ENCODE results near the gene EDARADD.
"Not testable (repeated sequence)": the region's sequence is repeated elsewhere in the genome, so short reads cannot be mapped to it uniquely, and the experiment has no call there.

The EDARADD gene

GRCh38 chr1:236491469-236492136 lies 97.5 kb downstream of the EDARADD start:
- DNase-seq = no peak

GRCh38 chr1:236492378-236492777 lies 98.3 kb downstream of the EDARADD start:
- DNase-seq = no peak

- no peak for DNase-seq
Measured at GRCh38 chr1:236494082-236494481, 100.0 kb downstream of the EDARADD start.

GRCh38 chr1:236494586-236495466 lies 100.7 kb downstream of the EDARADD start:
- no peak for DNase-seq

GRCh38 chr1:236495467-236496112 lies 101.5 kb downstream of the EDARADD start:
- no peak for DNase-seq

- DNase-seq = no peak
Measured at GRCh38 chr1:236497908-236498307, 103.8 kb downstream of the EDARADD start.

- DNase-seq = no peak
Measured at GRCh38 chr1:236501093-236501492, 107.0 kb downstream of the EDARADD start.

GRCh38 chr1:236502579-236502971 lies 108.5 kb downstream of the EDARADD start:
- no peak for DNase-seq

GRCh38 chr1:236502972-236503639 lies 109.0 kb downstream of the EDARADD start:
- peak; percentile 18 for DNase-seq

GRCh38 chr1:236504338-236504737 lies 110.3 kb downstream of the EDARADD start:
- not testable (repeated sequence) for DNase-seq

- DNase-seq = no peak
Measured at GRCh38 chr1:236507022-236507700, 113.1 kb downstream of the EDARADD start.

- DNase-seq = no peak
Measured at GRCh38 chr1:236508593-236509027, 114.5 kb downstream of the EDARADD start.

- no peak for DNase-seq
Measured at GRCh38 chr1:236509203-236509602, 115.1 kb downstream of the EDARADD start.

GRCh38 chr1:236509647-236510401 lies 115.7 kb downstream of the EDARADD start:
- DNase-seq = no peak

GRCh38 chr1:236511735-236512418 lies 117.8 kb downstream of the EDARADD start:
- DNase-seq = no peak

GRCh38 chr1:236514703-236515442 lies 120.8 kb downstream of the EDARADD start:
- no peak for DNase-seq

- no peak for DNase-seq
Measured at GRCh38 chr1:236515443-236515958, 121.4 kb downstream of the EDARADD start.

- DNase-seq = peak; percentile 66
Measured at GRCh38 chr1:236516929-236517704, 123.0 kb downstream of the EDARADD start.

GRCh38 chr1:236518322-236518721 lies 124.2 kb downstream of the EDARADD start:
- DNase-seq = no peak
